H1 (cell line): ENCODE results near the gene COMMD1. TPM values are rescaled to one million over a fixed set of nuclear protein-coding genes. Genes with fewer than 3 reads are reported as not detected.

Experiments used
- CTBP2 ChIP-seq: IDR thresholded peaks from 2 replicates; pipeline ENCODE4 v1.7.0; 2011; ENCODE audit warnings: borderline replicate concordance, mild to moderate bottlenecking, moderate library complexity, mixed read lengths, low read length; ENCODE audit not compliant: insufficient read depth, insufficient read length
- KDM5A ChIP-seq: fragments of 200-600 bp; IDR thresholded peaks from 2 replicates; pipeline ENCODE4 v1.7.1; 2012; ENCODE audit warnings: mild to moderate bottlenecking, low read length, inconsistent platforms, mixed read lengths
- RNF2 ChIP-seq: fragments of 200-900, 300-1000 bp; sonication (generic); IDR thresholded peaks from 2 replicates; pipeline ENCODE4 v1.7.1; 2016; ENCODE audit warnings: borderline replicate concordance, low read depth, mild to moderate bottlenecking, antibody characterized with exemption, low read length; ENCODE audit not compliant: poor library complexity, severe bottlenecking; ENCODE audit errors: missing control alignments
- RXRA ChIP-seq: IDR thresholded peaks from 2 replicates; pipeline ENCODE4 v1.6.1; 2011; ENCODE audit warnings: low read depth, mild to moderate bottlenecking, low read length, moderate library complexity; ENCODE audit not compliant: insufficient read depth
- SAP30 ChIP-seq: fragments of 300-600 bp; sonication (generic); IDR thresholded peaks from 2 replicates; pipeline ENCODE4 v1.7.1; 2012; ENCODE audit warnings: low read length, moderate library complexity, mild to moderate bottlenecking, inconsistent platforms; ENCODE audit not compliant: insufficient read depth, insufficient replicate concordance
- SP2 ChIP-seq: IDR thresholded peaks from 2 replicates; pipeline ENCODE4 v1.6.1; 2012; ENCODE audit warnings: mild to moderate bottlenecking, low read length, inconsistent platforms
- TAF7 ChIP-seq: optimal IDR thresholded peaks from 2 replicates; pipeline ENCODE3; 2011; ENCODE audit warnings: low read depth, mild to moderate bottlenecking, inconsistent platforms, low read length, moderate library complexity, borderline replicate concordance
- TCF12 ChIP-seq: IDR thresholded peaks from 2 replicates; pipeline ENCODE4 v1.6.1; 2011; ENCODE audit warnings: low read depth, mild to moderate bottlenecking, low read length
- polyA plus RNA-seq, 7 experiments: library from polyadenylated mRNA; depleted of rRNA in 3 of 7; stranded (reverse) in 5 of 7; unstranded in 2 of 7; fragments of >200 nt in 5 of 7; fragments of 200-250 nt in 2 of 7; gene quantifications; 1 replicate in 5 of 7; 2 replicates in 1 of 7; 4 replicates in 1 of 7; pipeline versions ENCODE4 v1.2.1 to v1.2.3, GENCODE V29; 2011 to 2013; ENCODE audit warnings: missing spikeins in 2 of 7, mixed read lengths in 2 of 7
- total RNA-seq: library from RNA; stranded (reverse); fragmentation: NEBNext Ultra II Directional; extraction: Animal tissue kit (Norgen Biotek cat#: 25700); gene quantifications from 2 replicates; pipeline ENCODE4 v1.2.1, GENCODE V29; 2021

Gene COMMD1
- total and polyA plus RNA-seq, 2 of the 8 experiments (the other 6 are each of a cell fraction or from before 2014, with no cell fraction given) = 23.5 to 28.3 TPM

DNA sequence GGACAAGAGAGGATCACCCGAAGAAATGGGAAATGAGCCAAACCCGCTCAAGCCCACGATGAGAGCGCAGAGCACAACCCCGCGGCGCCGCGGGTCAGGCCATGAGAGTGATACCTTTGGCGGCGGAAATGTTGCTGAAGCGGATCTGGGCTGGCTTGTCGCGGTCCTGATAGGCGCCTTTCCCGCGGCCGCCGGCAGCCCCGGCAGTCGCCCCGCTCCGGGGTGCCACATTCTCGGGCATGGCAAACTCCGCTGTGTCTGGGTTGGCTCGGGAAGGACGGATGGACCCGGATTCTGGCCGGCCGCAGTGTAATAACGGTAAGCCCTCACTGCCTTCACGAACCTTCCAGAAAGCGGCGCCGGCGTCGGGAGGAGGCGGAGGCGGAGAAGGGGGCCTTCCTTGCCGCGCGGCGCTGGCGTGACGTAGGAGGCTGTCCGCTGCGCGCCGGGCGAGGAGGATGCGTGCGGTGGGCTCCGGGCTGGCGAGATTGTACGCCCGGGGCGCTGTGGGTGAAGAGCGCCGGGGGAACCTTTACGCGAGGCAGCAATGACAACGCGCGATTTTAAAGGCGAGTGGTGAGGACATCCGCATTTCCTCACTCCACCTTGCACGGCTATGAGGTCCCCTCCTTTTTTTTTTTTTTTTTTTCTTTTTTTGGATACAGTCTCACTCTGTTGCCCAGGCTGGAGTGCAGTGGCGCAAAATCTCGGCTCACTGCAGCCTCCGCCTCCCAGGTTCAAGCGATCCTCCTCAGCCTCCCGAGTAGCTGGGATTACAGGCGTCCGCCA is 17.0 kb upstream of the COMMD1 start, which contains the start of gene CCT4 (continued):
- TF ChIP-seq SP2 = no peak
- TF ChIP-seq RNF2 = no peak
- no peak for TF ChIP-seq TCF12
- no peak; the same call in none of the 2 replicates for TF ChIP-seq KDM5A
- no peak for TF ChIP-seq CTBP2
- no peak for TF ChIP-seq SAP30
- no peak for TF ChIP-seq RXRA
- peak; percentile 97 for TF ChIP-seq TAF7
